Uterus (tissue), 4 donors: ENCODE data around the gene AACS. TPM values are rescaled to one million over a fixed set of nuclear protein-coding genes. Genes with fewer than 3 reads are reported as not detected.
A peak's percentile ranks its signal among the peaks of the same experiment; 100 is the strongest.

Experiments used
- DNase-seq, 2 donors: peaks; one replicate each; pipeline ENCODE4 v3.0.0-alpha.2; 2019 to 2020
- H3K27ac ChIP-seq, 2 donors: fragments of 200-600 bp; sonication (generic); 1 replicate in 1 of 2; 2 replicates in 1 of 2; pipeline ENCODE4 v1.5.1; 2016 to 2018
- H3K27me3 ChIP-seq, 2 donors: fragments of 200-600 bp; sonication (generic); one replicate each; pipeline ENCODE4 v1.5.1; 2018 to 2019; ENCODE audit warnings: control low read depth in 1 of 2
- H3K36me3 ChIP-seq, 2 donors: fragments of 200-600 bp; sonication (generic); one replicate each; pipeline ENCODE4 v1.5.1; 2019; ENCODE audit warnings: control low read depth in 1 of 2
- H3K4me1 ChIP-seq, 2 donors: fragments of 200-600 bp; sonication (generic); one replicate each; pipeline ENCODE4 v1.5.1; 2018 to 2019; ENCODE audit warnings: control low read depth in 1 of 2
- H3K4me3 ChIP-seq, 2 donors: fragments of 200-600 bp; sonication (generic); 1 replicate in 1 of 2; 2 replicates in 1 of 2; pipeline ENCODE4 v1.5.1; 2018 to 2019; ENCODE audit warnings: mild to moderate bottlenecking in 1 of 2
- H3K9me3 ChIP-seq, 2 donors: fragments of 200-600 bp; sonication (generic); one replicate each; pipeline ENCODE4 v1.5.1; 2019; ENCODE audit warnings: control low read depth in 1 of 2
- POLR2A ChIP-seq, 2 donors: fragments of 450-650 bp; IDR thresholded peaks; one replicate each; pipeline ENCODE4 v1.6.1; 2016; ENCODE audit warnings: antibody characterized with exemption in 2 of 2, mild to moderate bottlenecking in 1 of 2, moderate library complexity in 1 of 2
- intact Hi-C: fragments of 100-400 bp; cut with DNase I; formaldehyde crosslinking; loops from one replicate; pipeline ENCODE4 v1.15.1; 2023; ENCODE audit warnings: low total_unique reads
- total RNA-seq, 4 donors: library from RNA; depleted of rRNA in 3 of 4; stranded (reverse); fragments of >200 nt in 3 of 4; gene quantifications; one replicate each; pipeline versions ENCODE4 v1.1.0 to v1.2.4, GENCODE V29; 2014 to 2023
- TF ChIP-seq, protein P1 (sequence below), 4 experiments: fragments of 200-600 bp in 2 of 4; fragments of 450-650 bp in 2 of 4; sonication (generic) in 2 of 4; IDR thresholded peaks; one replicate each; pipeline ENCODE4 v1.5.1; 2016 to 2019; ENCODE audit warnings: antibody characterized with exemption in 4 of 4, mild to moderate bottlenecking in 2 of 4, moderate library complexity in 1 of 4
- donor health status: DM: yes; HTN: yes; CAD: no.

AACS gene
- total RNA-seq, 4 donors from 2014 or later: 7.6 to 22.3 (median 20.0) TPM

DNA sequence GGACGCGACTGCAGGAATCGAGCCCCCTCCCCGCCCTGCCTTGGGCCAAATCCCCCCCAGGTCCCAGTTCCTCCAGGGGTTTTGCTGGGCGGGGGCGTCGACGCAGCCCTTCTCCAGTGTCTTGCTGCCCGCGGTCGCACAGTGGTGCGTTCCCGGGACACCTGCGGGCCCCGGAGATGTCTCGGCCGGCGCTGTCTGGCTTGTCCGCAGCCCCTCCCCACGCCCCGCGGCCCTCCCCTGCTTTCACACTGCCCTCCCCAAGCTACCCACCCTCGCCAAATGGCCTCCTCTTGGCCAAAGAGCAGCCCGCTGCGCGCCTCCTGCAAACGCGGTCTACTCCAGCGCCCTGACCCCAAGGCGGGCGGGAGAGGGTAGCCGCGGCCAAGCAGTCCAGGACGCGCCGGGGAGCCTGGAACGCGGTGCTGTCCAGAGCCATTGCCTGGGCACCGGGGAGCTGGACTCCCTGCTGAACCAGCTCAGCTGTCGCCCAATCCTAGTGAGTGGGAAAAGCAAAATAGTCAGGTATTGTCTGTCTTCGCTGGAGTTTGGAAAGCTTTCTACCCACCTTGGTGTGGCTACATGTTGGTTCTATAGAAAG is 122.0 kb downstream of the AACS start:
- peaks cover 0 to 13% of the 10 kb centered on the region in 2 donors for H3K4me1 ChIP-seq
- peaks cover 0 to 35% of the 10 kb centered on the region in 2 donors for H3K27me3 ChIP-seq
- peak overlapping the region in 1 of 2 donors; percentile 8 for H3K4me3 ChIP-seq
- H3K9me3 ChIP-seq: no peaks in the 10 kb centered on the region
- DNase-seq: no peak
- H3K36me3 ChIP-seq: no peaks in the 10 kb centered on the region
- H3K27ac ChIP-seq: no peak overlapping the region
- intact Hi-C loops: no loop called here
- TF ChIP-seq POLR2A (IDR thresholded peaks at IDR 0.05): no peak
- TF ChIP-seq, protein P1, sequence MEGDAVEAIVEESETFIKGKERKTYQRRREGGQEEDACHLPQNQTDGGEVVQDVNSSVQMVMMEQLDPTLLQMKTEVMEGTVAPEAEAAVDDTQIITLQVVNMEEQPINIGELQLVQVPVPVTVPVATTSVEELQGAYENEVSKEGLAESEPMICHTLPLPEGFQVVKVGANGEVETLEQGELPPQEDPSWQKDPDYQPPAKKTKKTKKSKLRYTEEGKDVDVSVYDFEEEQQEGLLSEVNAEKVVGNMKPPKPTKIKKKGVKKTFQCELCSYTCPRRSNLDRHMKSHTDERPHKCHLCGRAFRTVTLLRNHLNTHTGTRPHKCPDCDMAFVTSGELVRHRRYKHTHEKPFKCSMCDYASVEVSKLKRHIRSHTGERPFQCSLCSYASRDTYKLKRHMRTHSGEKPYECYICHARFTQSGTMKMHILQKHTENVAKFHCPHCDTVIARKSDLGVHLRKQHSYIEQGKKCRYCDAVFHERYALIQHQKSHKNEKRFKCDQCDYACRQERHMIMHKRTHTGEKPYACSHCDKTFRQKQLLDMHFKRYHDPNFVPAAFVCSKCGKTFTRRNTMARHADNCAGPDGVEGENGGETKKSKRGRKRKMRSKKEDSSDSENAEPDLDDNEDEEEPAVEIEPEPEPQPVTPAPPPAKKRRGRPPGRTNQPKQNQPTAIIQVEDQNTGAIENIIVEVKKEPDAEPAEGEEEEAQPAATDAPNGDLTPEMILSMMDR (IDR thresholded peaks at IDR 0.05): no peak

DNA sequence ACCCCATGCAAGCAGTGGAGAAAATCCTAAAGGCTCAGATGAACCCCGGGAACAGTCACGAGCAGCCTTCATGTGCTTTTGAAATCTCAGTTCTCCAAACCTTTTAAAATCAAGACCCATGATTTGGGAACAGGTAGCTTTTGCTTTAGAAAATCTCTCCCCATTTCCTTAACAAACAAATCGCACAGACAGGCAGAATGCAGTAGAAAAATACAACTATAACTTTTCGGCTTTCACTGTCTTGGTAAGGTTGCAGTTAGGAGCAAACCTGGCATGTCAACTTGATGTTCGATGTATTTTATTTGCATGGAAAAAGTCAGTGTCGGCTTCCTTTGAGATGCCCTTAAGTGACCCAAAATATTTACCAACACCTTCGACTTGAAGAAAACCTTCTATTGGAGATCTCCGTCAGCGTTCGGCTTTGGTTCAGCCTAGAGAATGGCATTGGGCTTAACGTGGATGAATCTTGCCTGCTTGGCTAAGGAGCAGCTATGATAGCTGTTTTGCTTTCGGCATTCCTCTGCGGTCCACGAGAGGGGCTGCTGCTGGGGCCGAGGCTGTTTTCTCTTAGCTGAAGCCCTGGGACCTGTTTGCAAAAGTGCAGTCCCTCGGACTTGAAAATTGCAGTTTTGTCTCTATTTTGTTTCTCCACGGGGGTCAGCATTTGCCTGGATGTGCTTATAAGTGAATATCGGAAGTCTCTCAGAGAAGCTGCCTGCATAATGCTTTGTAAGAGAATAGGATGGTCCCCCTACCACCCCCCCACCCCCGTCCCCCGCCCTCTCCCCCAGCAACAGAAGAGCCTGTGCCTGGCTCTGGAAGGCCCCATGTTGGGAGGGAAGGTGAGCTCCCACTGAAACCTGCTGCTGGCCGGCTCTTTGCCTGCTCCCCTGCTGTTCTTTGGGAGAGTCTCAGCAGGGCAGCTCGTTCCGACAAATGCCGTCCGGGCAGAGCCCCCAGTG is 122.8 kb downstream of the AACS start:
- H3K27ac ChIP-seq: no peak overlapping the region

DNA sequence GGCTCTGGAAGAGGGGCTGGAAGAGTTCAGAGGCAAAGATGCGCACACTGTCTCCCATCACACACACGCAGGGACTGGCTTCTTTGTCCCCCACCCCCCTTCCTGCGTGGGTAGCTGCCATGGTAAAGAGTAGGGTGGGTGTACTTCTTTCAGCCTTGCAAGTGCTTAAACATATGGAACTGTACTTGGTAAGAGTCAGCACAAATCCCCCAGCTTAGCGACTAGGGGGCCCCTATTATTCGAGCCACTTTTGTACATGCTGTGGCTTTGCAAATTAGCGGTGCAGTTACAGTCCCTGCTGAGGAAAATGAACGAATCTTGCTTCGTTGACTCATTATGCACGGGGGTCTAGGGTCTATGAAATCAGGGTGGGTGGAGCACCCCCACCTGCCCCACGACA is 123.8 kb downstream of the AACS start:
- H3K36me3 ChIP-seq: no peaks in the 10 kb centered on the region
- peaks cover 0 to 13% of the 10 kb centered on the region in 2 donors for H3K4me1 ChIP-seq
- H3K4me3 ChIP-seq: no peak overlapping the region
- no peak overlapping the region for H3K27ac ChIP-seq
- no peaks in the 10 kb centered on the region for H3K9me3 ChIP-seq
- no peak for DNase-seq
- peaks cover 0 to 35% of the 10 kb centered on the region in 2 donors for H3K27me3 ChIP-seq
- TF ChIP-seq, protein P1 (IDR thresholded peaks at IDR 0.05): no peak
- no peak for TF ChIP-seq POLR2A (IDR thresholded peaks at IDR 0.05)
- intact Hi-C loops: no loop called here

More for the DNA sequence above, 122.8 kb downstream of the AACS start:
- DNase-seq: no peak
- peaks cover 0 to 35% of the 10 kb centered on the region in 2 donors for H3K27me3 ChIP-seq
- TF ChIP-seq, protein P1 (IDR thresholded peaks at IDR 0.05): no peak
- TF ChIP-seq POLR2A (IDR thresholded peaks at IDR 0.05): no peak
- no peaks in the 10 kb centered on the region for H3K36me3 ChIP-seq
- no peaks in the 10 kb centered on the region for H3K9me3 ChIP-seq
- intact Hi-C loops: no loop called here
- H3K4me3 ChIP-seq: no peak overlapping the region
- peaks cover 0 to 13% of the 10 kb centered on the region in 2 donors for H3K4me1 ChIP-seq

DNA sequence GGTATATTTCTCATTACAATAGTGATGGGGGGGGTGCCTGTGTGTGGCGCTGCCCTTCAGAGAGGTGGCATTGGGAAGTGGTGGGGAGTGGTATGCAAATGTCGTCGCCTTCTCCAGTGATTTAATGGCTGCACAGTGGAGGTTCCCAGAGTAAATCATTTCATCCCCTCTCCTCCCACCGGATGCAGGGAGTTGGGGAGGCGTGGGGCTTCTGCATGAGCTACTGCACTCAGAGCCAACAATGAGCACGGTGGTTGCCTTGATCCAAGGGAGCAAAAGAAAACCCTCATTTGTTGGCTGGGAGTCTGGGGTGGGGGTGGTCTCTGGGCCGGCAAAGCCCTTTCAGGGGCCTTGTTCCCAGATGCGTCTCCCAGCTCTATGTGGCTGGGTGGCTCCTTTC is 124.3 kb downstream of the AACS start:
- Histone ChIP-seq H3K36me3 (no peaks in the 10 kb centered on the region), H3K4me3 (no peak overlapping the region), H3K9me3 (no peaks in the 10 kb centered on the region), H3K4me1 (peaks cover 0 to 13% of the 10 kb centered on the region in 2 donors), H3K27me3 (peaks cover 0 to 35% of the 10 kb centered on the region in 2 donors), H3K27ac (no peak overlapping the region)
- DNase-seq: no peak
- TF ChIP-seq POLR2A (IDR thresholded peaks at IDR 0.05): no peak
- TF ChIP-seq, protein P1 (IDR thresholded peaks at IDR 0.05): no peak
- intact Hi-C loops: no loop called here
